OCI-LY3 (cell line): ENCODE measurements around the gene MRPL40.

Experiments
- CTCF ChIP-seq: fragments of 200-600, 300-600 bp; sonication (generic); IDR thresholded peaks from 2 replicates; pipeline ENCODE4 v1.5.1; 2014; ENCODE audit warnings: antibody characterized with exemption, low read length, low read depth
- EZH2phosphoT487 ChIP-seq: fragments of 200-600 bp; shearing (Covaris generic); IDR thresholded peaks from 2 replicates; pipeline ENCODE4 v1.6.1; 2018; ENCODE audit warnings: antibody characterized with exemption, mixed run types, low read depth

GRCh38 chr22:19405652-19406051, 26.7 kb upstream of the MRPL40 start:
- no peak for TF ChIP-seq CTCF
- no peak for TF ChIP-seq EZH2phosphoT487
